Measurements from ENCODE around the gene WWTR1. TPM values are rescaled to one million over a fixed set of nuclear protein-coding genes. Genes with fewer than 3 reads are reported as not detected.

WWTR1 gene
- total and polyA plus RNA-seq, 2 experiments from 2014 or later, result 25.1 to 26.2 TPM

DNA sequence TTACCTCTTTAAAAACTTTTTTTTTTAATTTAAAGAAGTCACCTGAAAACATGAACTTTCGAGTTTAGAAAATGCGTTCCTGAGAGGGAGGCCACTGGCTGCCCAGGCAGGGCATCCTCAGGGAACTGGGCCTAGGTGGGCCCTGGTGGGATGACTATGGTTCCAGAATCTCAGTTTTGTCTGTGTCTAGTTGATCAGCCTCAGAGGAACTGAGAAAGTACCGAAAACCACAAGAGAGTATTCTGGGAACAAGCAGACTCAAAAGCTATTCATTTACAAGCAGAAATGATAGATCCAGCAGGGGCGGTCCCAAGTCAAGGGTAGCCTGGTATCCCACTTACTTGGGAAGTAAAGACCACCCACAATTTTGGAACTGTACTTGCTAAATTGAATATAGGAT, 10.5 kb downstream of the WWTR1 start:
- no peaks in the 10 kb centered on the region for H3K27me3 ChIP-seq (ENCODE audit: insufficient read depth)
- H3K27ac Mint-ChIP-seq, result no peak overlapping the region
- H3K4me1 Mint-ChIP-seq, result peaks cover 22% of the 10 kb centered on the region
- peaks cover 36% of the 10 kb centered on the region for H3K36me3 Mint-ChIP-seq (ENCODE audit: low read depth)
- no peak for ATAC-seq
- H3F3A ChIP-seq (replicated peaks; ENCODE audit: low read depth), result no peaks in the 10 kb centered on the region
- H3K27ac ChIP-seq (ENCODE audit: low read depth), result no peak overlapping the region
- H3K79me2 ChIP-seq (replicated peaks; ENCODE audit: insufficient read depth), result peaks cover 99% of the 10 kb centered on the region
- no peak overlapping the region for H3K4me2 ChIP-seq
- H3K36me3 ChIP-seq (ENCODE audit: insufficient read depth), result peaks cover 14% of the 10 kb centered on the region; the same call in 1 of the 2 replicates
- peaks cover 2% of the 10 kb centered on the region for H3K27me3 Mint-ChIP-seq (ENCODE audit: insufficient read depth, low read depth, poor library complexity)
- H4K20me1 ChIP-seq (replicated peaks; ENCODE audit: insufficient read depth), result peaks cover 22% of the 10 kb centered on the region; the same call in 1 of the 2 replicates
- H3K4me3 ChIP-seq, result no peak overlapping the region
- DNase-seq (ENCODE audit: low spot score), result no peak
- TF ChIP-seq NANOG (IDR thresholded peaks at IDR 0.05; ENCODE audit: borderline replicate concordance), result no peak
- TF ChIP-seq EZH2phosphoT487 (IDR thresholded peaks at IDR 0.05; ENCODE audit: unreplicated experiment), result no peak
- TF ChIP-seq CREB1 (CRISPR knock-in tag; IDR thresholded peaks at IDR 0.05; ENCODE audit: low read depth), result no peak
- TF ChIP-seq, protein P1, sequence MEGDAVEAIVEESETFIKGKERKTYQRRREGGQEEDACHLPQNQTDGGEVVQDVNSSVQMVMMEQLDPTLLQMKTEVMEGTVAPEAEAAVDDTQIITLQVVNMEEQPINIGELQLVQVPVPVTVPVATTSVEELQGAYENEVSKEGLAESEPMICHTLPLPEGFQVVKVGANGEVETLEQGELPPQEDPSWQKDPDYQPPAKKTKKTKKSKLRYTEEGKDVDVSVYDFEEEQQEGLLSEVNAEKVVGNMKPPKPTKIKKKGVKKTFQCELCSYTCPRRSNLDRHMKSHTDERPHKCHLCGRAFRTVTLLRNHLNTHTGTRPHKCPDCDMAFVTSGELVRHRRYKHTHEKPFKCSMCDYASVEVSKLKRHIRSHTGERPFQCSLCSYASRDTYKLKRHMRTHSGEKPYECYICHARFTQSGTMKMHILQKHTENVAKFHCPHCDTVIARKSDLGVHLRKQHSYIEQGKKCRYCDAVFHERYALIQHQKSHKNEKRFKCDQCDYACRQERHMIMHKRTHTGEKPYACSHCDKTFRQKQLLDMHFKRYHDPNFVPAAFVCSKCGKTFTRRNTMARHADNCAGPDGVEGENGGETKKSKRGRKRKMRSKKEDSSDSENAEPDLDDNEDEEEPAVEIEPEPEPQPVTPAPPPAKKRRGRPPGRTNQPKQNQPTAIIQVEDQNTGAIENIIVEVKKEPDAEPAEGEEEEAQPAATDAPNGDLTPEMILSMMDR (conservative IDR thresholded peaks at IDR 0.05; ENCODE audit: low read depth in 2 of 2), result no peak
- TF ChIP-seq POLR2AphosphoS5 (IDR thresholded peaks at IDR 0.05; ENCODE audit: low read depth), result no peak
- TF ChIP-seq, protein P2, sequence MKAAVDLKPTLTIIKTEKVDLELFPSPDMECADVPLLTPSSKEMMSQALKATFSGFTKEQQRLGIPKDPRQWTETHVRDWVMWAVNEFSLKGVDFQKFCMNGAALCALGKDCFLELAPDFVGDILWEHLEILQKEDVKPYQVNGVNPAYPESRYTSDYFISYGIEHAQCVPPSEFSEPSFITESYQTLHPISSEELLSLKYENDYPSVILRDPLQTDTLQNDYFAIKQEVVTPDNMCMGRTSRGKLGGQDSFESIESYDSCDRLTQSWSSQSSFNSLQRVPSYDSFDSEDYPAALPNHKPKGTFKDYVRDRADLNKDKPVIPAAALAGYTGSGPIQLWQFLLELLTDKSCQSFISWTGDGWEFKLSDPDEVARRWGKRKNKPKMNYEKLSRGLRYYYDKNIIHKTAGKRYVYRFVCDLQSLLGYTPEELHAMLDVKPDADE (IDR thresholded peaks at IDR 0.05), result no peak
- no peak for TF ChIP-seq JUNB (IDR thresholded peaks at IDR 0.05; ENCODE audit: unreplicated experiment)
- TF ChIP-seq STAT1 (IDR thresholded peaks at IDR 0.05; ENCODE audit: unreplicated experiment), result no peak
- no peak for TF ChIP-seq ZNF331 (CRISPR knock-in tag; IDR thresholded peaks at IDR 0.05; ENCODE audit: low read depth)
- TF ChIP-seq, protein P3, sequence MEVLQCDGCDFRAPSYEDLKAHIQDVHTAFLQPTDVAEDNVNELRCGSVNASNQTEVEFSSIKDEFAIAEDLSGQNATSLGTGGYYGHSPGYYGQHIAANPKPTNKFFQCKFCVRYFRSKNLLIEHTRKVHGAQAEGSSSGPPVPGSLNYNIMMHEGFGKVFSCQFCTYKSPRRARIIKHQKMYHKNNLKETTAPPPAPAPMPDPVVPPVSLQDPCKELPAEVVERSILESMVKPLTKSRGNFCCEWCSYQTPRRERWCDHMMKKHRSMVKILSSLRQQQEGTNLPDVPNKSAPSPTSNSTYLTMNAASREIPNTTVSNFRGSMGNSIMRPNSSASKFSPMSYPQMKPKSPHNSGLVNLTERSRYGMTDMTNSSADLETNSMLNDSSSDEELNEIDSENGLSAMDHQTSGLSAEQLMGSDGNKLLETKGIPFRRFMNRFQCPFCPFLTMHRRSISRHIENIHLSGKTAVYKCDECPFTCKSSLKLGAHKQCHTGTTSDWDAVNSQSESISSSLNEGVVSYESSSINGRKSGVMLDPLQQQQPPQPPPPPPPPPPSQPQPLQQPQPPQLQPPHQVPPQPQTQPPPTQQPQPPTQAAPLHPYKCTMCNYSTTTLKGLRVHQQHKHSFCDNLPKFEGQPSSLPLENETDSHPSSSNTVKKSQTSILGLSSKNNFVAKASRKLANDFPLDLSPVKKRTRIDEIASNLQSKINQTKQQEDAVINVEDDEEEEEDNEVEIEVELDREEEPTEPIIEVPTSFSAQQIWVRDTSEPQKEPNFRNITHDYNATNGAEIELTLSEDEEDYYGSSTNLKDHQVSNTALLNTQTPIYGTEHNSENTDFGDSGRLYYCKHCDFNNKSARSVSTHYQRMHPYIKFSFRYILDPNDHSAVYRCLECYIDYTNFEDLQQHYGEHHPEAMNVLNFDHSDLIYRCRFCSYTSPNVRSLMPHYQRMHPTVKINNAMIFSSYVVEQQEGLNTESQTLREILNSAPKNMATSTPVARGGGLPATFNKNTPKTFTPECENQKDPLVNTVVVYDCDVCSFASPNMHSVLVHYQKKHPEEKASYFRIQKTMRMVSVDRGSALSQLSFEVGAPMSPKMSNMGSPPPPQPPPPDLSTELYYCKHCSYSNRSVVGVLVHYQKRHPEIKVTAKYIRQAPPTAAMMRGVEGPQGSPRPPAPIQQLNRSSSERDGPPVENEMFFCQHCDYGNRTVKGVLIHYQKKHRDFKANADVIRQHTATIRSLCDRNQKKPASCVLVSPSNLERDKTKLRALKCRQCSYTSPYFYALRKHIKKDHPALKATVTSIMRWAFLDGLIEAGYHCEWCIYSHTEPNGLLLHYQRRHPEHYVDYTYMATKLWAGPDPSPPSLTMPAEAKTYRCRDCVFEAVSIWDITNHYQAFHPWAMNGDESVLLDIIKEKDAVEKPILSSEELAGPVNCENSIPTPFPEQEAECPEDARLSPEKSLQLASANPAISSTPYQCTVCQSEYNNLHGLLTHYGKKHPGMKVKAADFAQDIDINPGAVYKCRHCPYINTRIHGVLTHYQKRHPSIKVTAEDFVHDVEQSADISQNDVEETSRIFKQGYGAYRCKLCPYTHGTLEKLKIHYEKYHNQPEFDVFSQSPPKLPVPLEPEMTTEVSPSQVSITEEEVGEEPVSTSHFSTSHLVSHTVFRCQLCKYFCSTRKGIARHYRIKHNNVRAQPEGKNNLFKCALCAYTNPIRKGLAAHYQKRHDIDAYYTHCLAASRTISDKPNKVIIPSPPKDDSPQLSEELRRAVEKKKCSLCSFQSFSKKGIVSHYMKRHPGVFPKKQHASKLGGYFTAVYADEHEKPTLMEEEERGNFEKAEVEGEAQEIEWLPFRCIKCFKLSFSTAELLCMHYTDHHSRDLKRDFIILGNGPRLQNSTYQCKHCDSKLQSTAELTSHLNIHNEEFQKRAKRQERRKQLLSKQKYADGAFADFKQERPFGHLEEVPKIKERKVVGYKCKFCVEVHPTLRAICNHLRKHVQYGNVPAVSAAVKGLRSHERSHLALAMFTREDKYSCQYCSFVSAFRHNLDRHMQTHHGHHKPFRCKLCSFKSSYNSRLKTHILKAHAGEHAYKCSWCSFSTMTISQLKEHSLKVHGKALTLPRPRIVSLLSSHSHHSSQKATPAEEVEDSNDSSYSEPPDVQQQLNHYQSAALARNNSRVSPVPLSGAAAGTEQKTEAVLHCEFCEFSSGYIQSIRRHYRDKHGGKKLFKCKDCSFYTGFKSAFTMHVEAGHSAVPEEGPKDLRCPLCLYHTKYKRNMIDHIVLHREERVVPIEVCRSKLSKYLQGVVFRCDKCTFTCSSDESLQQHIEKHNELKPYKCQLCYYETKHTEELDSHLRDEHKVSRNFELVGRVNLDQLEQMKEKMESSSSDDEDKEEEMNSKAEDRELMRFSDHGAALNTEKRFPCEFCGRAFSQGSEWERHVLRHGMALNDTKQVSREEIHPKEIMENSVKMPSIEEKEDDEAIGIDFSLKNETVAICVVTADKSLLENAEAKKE (CRISPR knock-in tag; IDR thresholded peaks at IDR 0.05), result no peak
- no peak for TF ChIP-seq ZNF114 (CRISPR knock-in tag; IDR thresholded peaks at IDR 0.05)
- no peak for TF ChIP-seq EZH2 (IDR thresholded peaks at IDR 0.05; ENCODE audit: low read depth, unreplicated experiment)
- TF ChIP-seq, protein P4, sequence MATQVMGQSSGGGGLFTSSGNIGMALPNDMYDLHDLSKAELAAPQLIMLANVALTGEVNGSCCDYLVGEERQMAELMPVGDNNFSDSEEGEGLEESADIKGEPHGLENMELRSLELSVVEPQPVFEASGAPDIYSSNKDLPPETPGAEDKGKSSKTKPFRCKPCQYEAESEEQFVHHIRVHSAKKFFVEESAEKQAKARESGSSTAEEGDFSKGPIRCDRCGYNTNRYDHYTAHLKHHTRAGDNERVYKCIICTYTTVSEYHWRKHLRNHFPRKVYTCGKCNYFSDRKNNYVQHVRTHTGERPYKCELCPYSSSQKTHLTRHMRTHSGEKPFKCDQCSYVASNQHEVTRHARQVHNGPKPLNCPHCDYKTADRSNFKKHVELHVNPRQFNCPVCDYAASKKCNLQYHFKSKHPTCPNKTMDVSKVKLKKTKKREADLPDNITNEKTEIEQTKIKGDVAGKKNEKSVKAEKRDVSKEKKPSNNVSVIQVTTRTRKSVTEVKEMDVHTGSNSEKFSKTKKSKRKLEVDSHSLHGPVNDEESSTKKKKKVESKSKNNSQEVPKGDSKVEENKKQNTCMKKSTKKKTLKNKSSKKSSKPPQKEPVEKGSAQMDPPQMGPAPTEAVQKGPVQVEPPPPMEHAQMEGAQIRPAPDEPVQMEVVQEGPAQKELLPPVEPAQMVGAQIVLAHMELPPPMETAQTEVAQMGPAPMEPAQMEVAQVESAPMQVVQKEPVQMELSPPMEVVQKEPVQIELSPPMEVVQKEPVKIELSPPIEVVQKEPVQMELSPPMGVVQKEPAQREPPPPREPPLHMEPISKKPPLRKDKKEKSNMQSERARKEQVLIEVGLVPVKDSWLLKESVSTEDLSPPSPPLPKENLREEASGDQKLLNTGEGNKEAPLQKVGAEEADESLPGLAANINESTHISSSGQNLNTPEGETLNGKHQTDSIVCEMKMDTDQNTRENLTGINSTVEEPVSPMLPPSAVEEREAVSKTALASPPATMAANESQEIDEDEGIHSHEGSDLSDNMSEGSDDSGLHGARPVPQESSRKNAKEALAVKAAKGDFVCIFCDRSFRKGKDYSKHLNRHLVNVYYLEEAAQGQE (IDR thresholded peaks at IDR 0.05; ENCODE audit: unreplicated experiment), result no peak
- H3K4me1 ChIP-seq (ENCODE audit: insufficient read depth), result peaks cover 16% of the 10 kb centered on the region; the same call in 1 of the 2 replicates
- H3K9me3 Mint-ChIP-seq, result no peaks in the 10 kb centered on the region
- H3K4me3 Mint-ChIP-seq, result no peak overlapping the region
- no peaks in the 10 kb centered on the region for H3K9me2 ChIP-seq (ENCODE audit: insufficient read depth)
- no peak overlapping the region for H2AFZ ChIP-seq

Data from GM23338 (cell line).